B cell (primary cell): Measurements from ENCODE around the gene PAEP. TPM values are rescaled to one million over a fixed set of nuclear protein-coding genes. Genes with fewer than 3 reads are reported as not detected.

Experiments used
- ATAC-seq: fragments of 200-7000 bp; cut with Tn5 transposase; one replicate; pipeline ENCODE4 v1.10.0; 2021; ENCODE audit warnings: low read depth, mild to moderate bottlenecking, moderate number of reproducible peaks, moderate library complexity
- CTCF ChIA-PET: fragments of 350-600 bp; sonication (Branson Sonifier 250); formaldehyde crosslinking; loops from one replicate; lab custom pipeline; 2021; ENCODE audit warnings: antibody characterized with exemption, inconsistent platforms; lab: Charles Lee
- POLR2A ChIA-PET: fragments of 350-600 bp; sonication (Branson Sonifier 250); formaldehyde crosslinking; loops from one replicate; lab custom pipeline; 2021; ENCODE audit warnings: antibody characterized with exemption; lab: Charles Lee
- DNase-seq: peaks from one replicate; pipeline ENCODE4 v3.0.0; 2013
- H2AFZ ChIP-seq: 2 replicates; pipeline ENCODE4 v1.6.1; 2012; ENCODE audit warnings: mild to moderate bottlenecking, low read depth, low read length; ENCODE audit not compliant: insufficient read depth, poor library complexity, severe bottlenecking
- H3K27ac ChIP-seq, 2 donors: 1 replicate in 1 of 2; 2 replicates in 1 of 2; pipeline ENCODE4 v1.5.1; 2012 to 2013; ENCODE audit warnings: low read length in 2 of 2, mild to moderate bottlenecking in 2 of 2, moderate library complexity in 1 of 2
- H3K27me3 ChIP-seq, 4 experiments: fragments of 200-600 bp in 1 of 4; sonication (generic) in 1 of 4; replicated peaks in 1 of 4; 1 replicate in 2 of 4; 2 replicates in 2 of 4; pipeline versions ENCODE4 v1.6.1 to v1.7.0; 2013 to 2016; ENCODE audit warnings: low read length in 3 of 4, mild to moderate bottlenecking in 2 of 4, mixed read lengths in 1 of 4, moderate library complexity in 1 of 4; ENCODE audit not compliant: insufficient read depth in 4 of 4, control insufficient read depth in 3 of 4; ENCODE audit errors: control extremely low read depth in 1 of 4
- H3K36me3 ChIP-seq, 2 experiments: replicated peaks in 1 of 2; 1 replicate in 1 of 2; 2 replicates in 1 of 2; pipeline versions ENCODE4 v1.6.1 to v1.7.1; 2013; ENCODE audit warnings: low read length in 1 of 2; ENCODE audit not compliant: insufficient read depth in 2 of 2, control insufficient read depth in 1 of 2; ENCODE audit errors: control extremely low read depth in 1 of 2, extremely low read depth in 1 of 2
- H3K4me1 ChIP-seq, 2 donors: fragments of 200-600 bp in 1 of 2; sonication (generic) in 1 of 2; 1 replicate in 1 of 2; 2 replicates in 1 of 2; pipeline versions ENCODE4 v1.5.1 to v1.6.1; 2013 to 2017; ENCODE audit warnings: low read length in 2 of 2; ENCODE audit not compliant: control insufficient read depth in 2 of 2, insufficient read depth in 2 of 2
- H3K4me2 ChIP-seq: replicated peaks from 2 replicates; pipeline ENCODE3; 2012; ENCODE audit warnings: mild to moderate bottlenecking, low read depth, low read length; ENCODE audit not compliant: poor library complexity, severe bottlenecking
- H3K4me3 ChIP-seq, 5 experiments: fragments of 200-600 bp in 1 of 5; sonication (generic) in 1 of 5; 1 replicate in 3 of 5; 2 replicates in 2 of 5; pipeline versions ENCODE4 v1.5.1 to v1.7.0; 2011 to 2016; ENCODE audit warnings: low read length in 4 of 5, mild to moderate bottlenecking in 4 of 5, low read depth in 2 of 5, control low read depth in 1 of 5, moderate library complexity in 1 of 5; ENCODE audit not compliant: insufficient read depth in 1 of 5; ENCODE audit errors: control extremely low read depth in 1 of 5, extremely low read depth in 1 of 5
- H3K79me2 ChIP-seq: fragments of 200-600 bp; sonication (generic); one replicate; pipeline ENCODE4 v1.6.0; 2016; ENCODE audit warnings: low read length; ENCODE audit not compliant: control insufficient read depth, insufficient read depth
- H3K9ac ChIP-seq: fragments of 200-600 bp; sonication (generic); 2 replicates; pipeline ENCODE4 v1.6.1; 2017; ENCODE audit warnings: mild to moderate bottlenecking, low read length, moderate library complexity
- H3K9me3 ChIP-seq, 3 donors: one replicate each; pipeline versions ENCODE4 v1.6.1 to v1.7.1; 2013; ENCODE audit warnings: low read length in 2 of 3; ENCODE audit not compliant: control insufficient read depth in 2 of 3, insufficient read depth in 1 of 3; ENCODE audit errors: control extremely low read depth in 1 of 3
- H4K20me1 ChIP-seq: 2 replicates; pipeline ENCODE4 v1.6.0; 2012; ENCODE audit warnings: mild to moderate bottlenecking, low read length; ENCODE audit not compliant: insufficient read depth, control insufficient read depth, poor library complexity, severe bottlenecking
- H3K27ac Mint-ChIP-seq: one replicate; pipeline ENCODE4 v1.8.0; 2021; ENCODE audit warnings: mixed read lengths
- H3K27me3 Mint-ChIP-seq: one replicate; pipeline ENCODE4 v1.8.0; 2021; ENCODE audit warnings: mixed read lengths
- H3K4me1 Mint-ChIP-seq: one replicate; pipeline ENCODE4 v1.8.0; 2021; ENCODE audit warnings: mixed read lengths
- H3K4me3 Mint-ChIP-seq: one replicate; pipeline ENCODE4 v1.8.0; 2021; ENCODE audit warnings: mixed read lengths
- H3K9me3 Mint-ChIP-seq: one replicate; pipeline ENCODE4 v1.8.0; 2022; ENCODE audit warnings: mixed read lengths; ENCODE audit not compliant: insufficient read depth
- EZH2 ChIP-seq: IDR thresholded peaks from 2 replicates; pipeline ENCODE4 v1.6.1; 2012; ENCODE audit warnings: borderline replicate concordance, low read depth, mild to moderate bottlenecking, moderate library complexity, low read length; ENCODE audit not compliant: insufficient read depth, poor library complexity, severe bottlenecking
- whole genome bisulfite sequencing: methylation state at CpG from one replicate; pipeline ENCODE4 v1.1.5; 2013; ENCODE audit warnings: missing lambda C conversion rate; ENCODE audit not compliant: insufficient coverage; 5-methylcytosine and 5-hydroxymethylcytosine counted together
- intact Hi-C: fragments of 100-400 bp; cut with micrococcal nuclease; formaldehyde crosslinking; loops from one replicate; pipeline ENCODE4 v1.10.0; 2022
- polyA plus RNA-seq: library from polyadenylated mRNA; depleted of rRNA; stranded (reverse); fragments of >200 nt; gene quantifications from 2 replicates; pipeline ENCODE4 v1.2.3, GENCODE V29; 2012
- total RNA-seq, 2 donors: library from RNA; stranded (reverse); fragments of 120-200 nt in 1 of 2; gene quantifications; 1 replicate in 1 of 2; 2 replicates in 1 of 2; pipeline versions ENCODE4 v1.2.3 to v1.2.4, GENCODE V29; 2013 to 2022
- TF ChIP-seq, protein P1 (sequence below): fragments of 200-600 bp; IDR thresholded peaks from one replicate; pipeline ENCODE4 v1.8.0; 2022; ENCODE audit warnings: antibody characterized with exemption, mild to moderate bottlenecking

PAEP gene
- total and polyA plus RNA-seq, 2 donors (not counting 1 experiment from before 2014, with no cell fraction given), result not detected

DNA sequence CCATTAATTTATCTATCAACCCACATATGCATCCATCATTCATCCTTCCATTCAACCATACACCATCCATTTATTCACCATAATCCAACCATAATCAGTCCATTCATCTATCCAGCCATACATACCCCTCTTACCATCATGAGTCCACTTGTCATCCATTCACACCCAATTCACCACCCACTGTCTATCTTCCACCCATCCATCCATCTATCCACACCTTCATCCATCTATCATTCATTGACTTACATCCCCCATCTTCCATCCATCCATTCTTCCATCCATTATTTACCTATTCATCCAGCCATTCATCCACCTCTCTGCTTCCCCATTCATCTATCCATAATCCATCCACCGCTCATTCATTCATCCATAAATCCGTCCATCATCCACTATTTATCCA is 17.8 kb downstream of the PAEP start:
- Histone ChIP-seq H3K4me2 (no peak overlapping the region), H3K4me3 (no peak overlapping the region), H3K4me1 (no peaks in the 10 kb centered on the region), H3K36me3 (no peaks in the 10 kb centered on the region), H3K9ac (no peak overlapping the region), H3K27me3 (no peaks in the 10 kb centered on the region), H2AFZ (no peak overlapping the region), H3K9me3 (peaks cover 0 to 4% (median 0%) of the 10 kb centered on the region in 3 donors), H3K79me2 (no peaks in the 10 kb centered on the region), H3K27ac (no peak overlapping the region), H4K20me1 (no peaks in the 10 kb centered on the region)
- intact Hi-C loops, result no loop called here
- Mint-ChIP-seq H3K27me3 (peaks cover 3% of the 10 kb centered on the region), H3K4me3 (no peak overlapping the region), H3K4me1 (no peaks in the 10 kb centered on the region), H3K27ac (no peak overlapping the region), H3K9me3 (no peaks in the 10 kb centered on the region)
- TF ChIP-seq EZH2, result no peak
- TF ChIP-seq, protein P1, sequence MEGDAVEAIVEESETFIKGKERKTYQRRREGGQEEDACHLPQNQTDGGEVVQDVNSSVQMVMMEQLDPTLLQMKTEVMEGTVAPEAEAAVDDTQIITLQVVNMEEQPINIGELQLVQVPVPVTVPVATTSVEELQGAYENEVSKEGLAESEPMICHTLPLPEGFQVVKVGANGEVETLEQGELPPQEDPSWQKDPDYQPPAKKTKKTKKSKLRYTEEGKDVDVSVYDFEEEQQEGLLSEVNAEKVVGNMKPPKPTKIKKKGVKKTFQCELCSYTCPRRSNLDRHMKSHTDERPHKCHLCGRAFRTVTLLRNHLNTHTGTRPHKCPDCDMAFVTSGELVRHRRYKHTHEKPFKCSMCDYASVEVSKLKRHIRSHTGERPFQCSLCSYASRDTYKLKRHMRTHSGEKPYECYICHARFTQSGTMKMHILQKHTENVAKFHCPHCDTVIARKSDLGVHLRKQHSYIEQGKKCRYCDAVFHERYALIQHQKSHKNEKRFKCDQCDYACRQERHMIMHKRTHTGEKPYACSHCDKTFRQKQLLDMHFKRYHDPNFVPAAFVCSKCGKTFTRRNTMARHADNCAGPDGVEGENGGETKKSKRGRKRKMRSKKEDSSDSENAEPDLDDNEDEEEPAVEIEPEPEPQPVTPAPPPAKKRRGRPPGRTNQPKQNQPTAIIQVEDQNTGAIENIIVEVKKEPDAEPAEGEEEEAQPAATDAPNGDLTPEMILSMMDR, result no peak
- ATAC-seq (no peak), DNase-seq (no peak)
- CTCF ChIA-PET, result no interaction called here
- 25% methylated on average over 2 of the region's 2 CpGs for WGBS
- POLR2A ChIA-PET, result no interaction called here

DNA sequence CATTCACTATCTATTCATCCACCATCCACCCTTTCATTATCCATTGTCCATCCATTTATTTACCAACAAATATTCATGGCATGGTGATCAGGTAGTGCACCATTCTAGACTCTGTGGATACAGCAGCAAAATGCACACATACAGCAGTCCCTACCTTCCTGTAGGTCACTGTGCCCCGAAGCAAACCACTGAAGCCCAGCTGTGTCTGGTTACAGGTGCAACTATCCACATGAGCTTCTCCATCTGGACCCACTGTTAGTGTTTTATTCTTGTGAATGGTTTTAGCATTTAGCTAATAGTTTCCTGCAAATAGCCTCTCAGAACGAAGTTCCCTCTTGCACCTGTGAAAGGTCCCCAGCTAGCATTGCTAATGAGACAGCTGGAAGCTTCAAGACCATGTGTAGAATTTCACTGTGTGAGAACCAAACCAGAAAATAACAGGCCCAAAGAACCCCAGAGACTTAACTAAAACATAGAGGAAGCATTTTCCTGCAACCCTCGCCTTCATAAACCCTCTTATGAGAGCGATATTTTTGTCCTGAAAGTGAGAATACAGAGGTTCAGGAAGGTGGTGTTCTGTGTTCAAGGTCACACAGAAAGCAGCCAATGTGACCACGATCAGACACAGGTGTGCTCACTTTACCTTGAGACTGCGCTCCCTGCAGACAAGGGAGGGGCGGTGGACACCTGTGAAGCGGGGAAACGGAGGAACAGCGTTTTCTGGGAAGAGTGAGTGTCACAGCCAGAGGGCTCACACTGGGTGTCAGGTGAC is 18.5 kb downstream of the PAEP start:
- no peak overlapping the region for H3K27ac ChIP-seq
- ATAC-seq (no peak), DNase-seq (no peak)
- WGBS, result 43% methylated on average over 3 of the region's 10 CpGs
- CTCF ChIA-PET, result no interaction called here
- H3K4me1 ChIP-seq, result no peaks in the 10 kb centered on the region
- intact Hi-C loops, result no loop called here
- no peaks in the 10 kb centered on the region for H3K4me1 Mint-ChIP-seq
- TF ChIP-seq, protein P1, result no peak
- TF ChIP-seq EZH2, result no peak
- H3K4me3 ChIP-seq, result no peak overlapping the region
- H4K20me1 ChIP-seq, result no peaks in the 10 kb centered on the region
- no peak overlapping the region for H2AFZ ChIP-seq
- no peak overlapping the region for H3K4me2 ChIP-seq
- peaks cover 7% of the 10 kb centered on the region for H3K27me3 Mint-ChIP-seq
- H3K9me3 Mint-ChIP-seq, result no peaks in the 10 kb centered on the region
- no peak overlapping the region for H3K4me3 Mint-ChIP-seq
- no peak overlapping the region for H3K27ac Mint-ChIP-seq
- H3K9me3 ChIP-seq, result no peaks in the 10 kb centered on the region
- H3K36me3 ChIP-seq, result no peaks in the 10 kb centered on the region
- POLR2A ChIA-PET, result no interaction called here
- no peaks in the 10 kb centered on the region for H3K79me2 ChIP-seq
- no peaks in the 10 kb centered on the region for H3K27me3 ChIP-seq
- no peak overlapping the region for H3K9ac ChIP-seq
